Endothelial cell of umbilical vein (primary cell): ENCODE measurements around the gene STX5. TPM values are rescaled to one million over a fixed set of nuclear protein-coding genes. Genes with fewer than 3 reads are reported as not detected.

Source experiments
- BruUV-seq: library from RNA; stranded (reverse); fragments of 400-500 nt; replicated peaks from 2 replicates; lab custom pipeline; 2021; lab: Mats Ljungman, UMichigan
- CTCF ChIA-PET: fragments of 300-600, 350-600 bp; sonication (Branson Sonifier 250); formaldehyde crosslinking; loops from one replicate; lab custom pipeline; 2021; ENCODE audit warnings: antibody characterized with exemption, inconsistent platforms; lab: Charles Lee
- POLR2A ChIA-PET: fragments of 300-600, 350-600 bp; sonication (Branson Sonifier 250); formaldehyde crosslinking; loops from one replicate; lab custom pipeline; 2021; ENCODE audit warnings: antibody characterized with exemption, inconsistent platforms; lab: Charles Lee
- DNase-seq: peaks from one replicate; pipeline ENCODE4 v3.0.0-alpha.2; 2011; ENCODE audit warnings: low read depth, low spot score
- FAIRE-seq: peaks from 2 replicates; lab custom pipeline; 2011; peaks lifted over from hg19 to GRCh38; lab: Jason Lieb, UNC
- H2AFZ ChIP-seq: 2 replicates; pipeline ENCODE4 v1.6.0; 2012; ENCODE audit warnings: low read depth, low read length, control low read depth, inconsistent platforms
- H3K27ac ChIP-seq: 2 replicates; pipeline ENCODE4 v1.5.1; 2011; ENCODE audit warnings: low read depth, mild to moderate bottlenecking, control low read depth, low read length, moderate library complexity; ENCODE audit not compliant: insufficient read depth
- H3K27me3 ChIP-seq, 2 experiments: 2 replicates each; pipeline versions ENCODE4 v1.6.0 to v1.6.1; 2011; ENCODE audit warnings: low read length in 2 of 2, mixed read lengths in 1 of 2; ENCODE audit not compliant: control insufficient read depth in 2 of 2, insufficient read depth in 2 of 2
- H3K36me3 ChIP-seq, 2 experiments: 2 replicates in 1 of 2; 3 replicates in 1 of 2; pipeline ENCODE4 v1.5.1; 2011; ENCODE audit warnings: low read length in 2 of 2, mild to moderate bottlenecking in 1 of 2, moderate library complexity in 1 of 2; ENCODE audit not compliant: control insufficient read depth in 2 of 2, insufficient read depth in 2 of 2; ENCODE audit errors: extremely low read depth in 1 of 2
- H3K4me1 ChIP-seq: 3 replicates; pipeline ENCODE4 v1.5.1; 2011; ENCODE audit warnings: mild to moderate bottlenecking, low read length; ENCODE audit not compliant: control insufficient read depth, insufficient read depth; ENCODE audit errors: extremely low read depth
- H3K4me2 ChIP-seq: 2 replicates; pipeline ENCODE4 v1.6.1; 2011; ENCODE audit warnings: low read length, control low read depth, mixed read lengths; ENCODE audit not compliant: insufficient read depth
- H3K4me3 ChIP-seq, 3 experiments: fragments of 200-600 bp in 1 of 3; sonication (generic), shearing (Covaris generic) in 1 of 3; replicated peaks in 1 of 3; 2 replicates each; pipeline ENCODE4 v1.5.1; 2011 to 2016; ENCODE audit warnings: control low read depth in 3 of 3, low read length in 3 of 3, mild to moderate bottlenecking in 2 of 3, inconsistent platforms in 1 of 3, low read depth in 1 of 3, moderate library complexity in 1 of 3; ENCODE audit not compliant: insufficient read depth in 1 of 3
- H3K79me2 ChIP-seq: 2 replicates; pipeline ENCODE4 v1.6.0; 2012; ENCODE audit warnings: low read length, inconsistent platforms; ENCODE audit not compliant: control insufficient read depth, insufficient read depth
- H3K9ac ChIP-seq: replicated peaks from 2 replicates; pipeline ENCODE3; 2011; ENCODE audit warnings: low read length, control low read depth; ENCODE audit not compliant: insufficient read depth; ENCODE audit errors: extremely low read depth
- H3K9me1 ChIP-seq: replicated peaks from 3 replicates; pipeline ENCODE4 v1.6.0; 2011; ENCODE audit warnings: mild to moderate bottlenecking, low read length; ENCODE audit not compliant: control insufficient read depth, insufficient read depth; ENCODE audit errors: extremely low read depth
- H3K9me3 ChIP-seq: replicated peaks from 2 replicates; pipeline ENCODE4 v1.5.1; 2012; ENCODE audit warnings: low read length, inconsistent platforms; ENCODE audit not compliant: control insufficient read depth, insufficient read depth
- H4K20me1 ChIP-seq: replicated peaks from 2 replicates; pipeline ENCODE3; 2011; ENCODE audit warnings: mild to moderate bottlenecking, low read length; ENCODE audit not compliant: control insufficient read depth, insufficient read depth; ENCODE audit errors: extremely low read depth
- EZH2 ChIP-seq: IDR thresholded peaks from 2 replicates; pipeline ENCODE4 v1.6.1; 2012; ENCODE audit warnings: borderline replicate concordance, low read depth, mild to moderate bottlenecking, moderate library complexity, low read length, inconsistent platforms; ENCODE audit not compliant: severe bottlenecking
- FOS ChIP-seq: IDR thresholded peaks from 2 replicates; pipeline ENCODE4 v1.6.1; 2011; ENCODE audit warnings: mild to moderate bottlenecking, low read length, moderate library complexity, borderline replicate concordance; ENCODE audit not compliant: insufficient read depth
- GATA2 ChIP-seq: IDR thresholded peaks from 2 replicates; pipeline ENCODE4 v1.7.0; 2011; ENCODE audit warnings: low read depth, mild to moderate bottlenecking, moderate library complexity, mixed read lengths, low read length; ENCODE audit not compliant: insufficient read length, insufficient read depth
- JUN ChIP-seq: IDR thresholded peaks from 2 replicates; pipeline ENCODE4 v1.6.1; 2011; ENCODE audit warnings: borderline replicate concordance, low read depth; ENCODE audit not compliant: insufficient read length, insufficient read depth
- MYC ChIP-seq: IDR thresholded peaks from one replicate; pipeline ENCODE4 v1.6.1; 2011; ENCODE audit warnings: mild to moderate bottlenecking, low read depth, low read length
- POLR2A ChIP-seq: IDR thresholded peaks from 2 replicates; pipeline ENCODE4 v1.6.1; 2012; ENCODE audit warnings: low read depth, mild to moderate bottlenecking, control low read depth, low read length
- POLR2AphosphoS5 ChIP-seq: IDR thresholded peaks from 2 replicates; pipeline ENCODE4 v1.6.1; 2012; ENCODE audit warnings: low read depth, mild to moderate bottlenecking, control low read depth, low read length, moderate library complexity; ENCODE audit not compliant: insufficient read depth
- dilution Hi-C: fragments of 300-500 bp; cut with MboI; formaldehyde crosslinking; loops from one replicate; pipeline ENCODE4 v1.15.0; 2019; ENCODE audit warnings: low sequenced_read_pairs; ENCODE audit not compliant: extremely low pct_ligation_motif_present
- intact Hi-C: fragments of 100-400 bp; cut with micrococcal nuclease; formaldehyde crosslinking; loops from one replicate; pipeline ENCODE4 v1.10.0; 2022
- polyA plus RNA-seq, 4 experiments: library from polyadenylated mRNA; depleted of rRNA in 3 of 4; stranded (reverse) in 3 of 4; unstranded in 1 of 4; fragments of >200 nt; gene quantifications; 2 replicates each; pipeline versions ENCODE4 v1.2.1 to v1.2.3, GENCODE V29; 2011 to 2012; ENCODE audit warnings: missing spikeins in 1 of 4
- total RNA-seq: library from RNA; stranded (reverse); gene quantifications from 2 replicates; pipeline ENCODE4 v1.2.3, GENCODE V29; 2021
- TF ChIP-seq, protein P1 (sequence below): IDR thresholded peaks from 2 replicates; pipeline ENCODE4 v1.6.1; 2011; ENCODE audit not compliant: insufficient read depth, insufficient read length
- TF ChIP-seq, protein P2 (sequence below), 2 donors: IDR thresholded peaks; 1 replicate in 1 of 2; 2 replicates in 1 of 2; pipeline ENCODE4 v1.5.1; 2011; ENCODE audit warnings: low read length in 2 of 2, mild to moderate bottlenecking in 2 of 2, moderate library complexity in 2 of 2, control low read depth in 1 of 2, inconsistent platforms in 1 of 2, low read depth in 1 of 2; ENCODE audit not compliant: insufficient read depth in 1 of 2; ENCODE audit errors: extremely low read depth in 1 of 2

Gene STX5
- total and polyA plus RNA-seq, 2 donors (not counting 3 experiments of a cell fraction or from before 2014, with no cell fraction given): 41.3 to 46.4 TPM

DNA sequence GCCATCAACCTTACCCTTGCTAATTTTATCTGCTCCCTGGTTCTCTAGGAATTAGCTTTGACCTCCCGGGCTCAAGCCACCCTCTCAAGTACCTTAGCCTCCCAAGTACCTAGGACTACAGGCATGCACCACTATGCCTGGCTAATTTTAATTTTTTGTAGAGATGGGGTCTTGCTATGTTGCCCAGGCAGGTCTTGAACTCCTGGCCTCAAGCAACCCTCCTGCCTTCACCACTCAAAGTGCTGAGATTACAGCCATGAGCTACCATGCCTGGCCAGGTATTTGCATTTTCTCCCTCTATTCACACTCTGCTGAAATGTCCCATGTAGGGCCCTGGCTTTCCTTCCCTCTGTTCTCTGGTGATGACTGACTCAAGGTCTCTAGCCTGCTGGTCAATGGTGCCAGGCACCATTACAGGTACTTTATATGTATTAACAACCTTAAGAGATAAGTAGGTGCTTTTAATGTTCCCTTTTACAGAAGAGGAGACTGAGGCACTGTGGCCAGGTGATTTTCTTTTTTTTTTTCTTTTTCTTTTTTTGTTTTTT is 16.0 kb upstream of the STX5 start:
- CTCF ChIA-PET: no interaction called here

More for the DNA sequence above, 16.0 kb upstream of the STX5 start:
- DNase-seq (no peak), FAIRE-seq (no peak)
- peaks cover 1% of the 10 kb centered on the region for H3K79me2 ChIP-seq
- dilution Hi-C loops: no loop called here
- no TSS peak for BruUV-seq
- H3K9me3 ChIP-seq: no peaks in the 10 kb centered on the region
- H3K4me1 ChIP-seq: peaks cover 1% of the 10 kb centered on the region
- H3K4me3 ChIP-seq: no peak overlapping the region
- H3K9ac ChIP-seq: no peak overlapping the region
- no peaks in the 10 kb centered on the region for H4K20me1 ChIP-seq
- H3K9me1 ChIP-seq: no peaks in the 10 kb centered on the region
- peaks cover 6 to 9% of the 10 kb centered on the region in 2 experiments for H3K36me3 ChIP-seq
- no peak overlapping the region for H3K4me2 ChIP-seq
- H3K27ac ChIP-seq: no peak overlapping the region
- POLR2A ChIA-PET: no interaction called here
- TF ChIP-seq, protein P1, sequence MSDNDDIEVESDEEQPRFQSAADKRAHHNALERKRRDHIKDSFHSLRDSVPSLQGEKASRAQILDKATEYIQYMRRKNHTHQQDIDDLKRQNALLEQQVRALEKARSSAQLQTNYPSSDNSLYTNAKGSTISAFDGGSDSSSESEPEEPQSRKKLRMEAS: no peak
- TF ChIP-seq EZH2 (no peak), MYC (no peak), POLR2A (no peak), POLR2AphosphoS5 (no peak), GATA2 (no peak), FOS (no peak), JUN (no peak)
- TF ChIP-seq, protein P2, sequence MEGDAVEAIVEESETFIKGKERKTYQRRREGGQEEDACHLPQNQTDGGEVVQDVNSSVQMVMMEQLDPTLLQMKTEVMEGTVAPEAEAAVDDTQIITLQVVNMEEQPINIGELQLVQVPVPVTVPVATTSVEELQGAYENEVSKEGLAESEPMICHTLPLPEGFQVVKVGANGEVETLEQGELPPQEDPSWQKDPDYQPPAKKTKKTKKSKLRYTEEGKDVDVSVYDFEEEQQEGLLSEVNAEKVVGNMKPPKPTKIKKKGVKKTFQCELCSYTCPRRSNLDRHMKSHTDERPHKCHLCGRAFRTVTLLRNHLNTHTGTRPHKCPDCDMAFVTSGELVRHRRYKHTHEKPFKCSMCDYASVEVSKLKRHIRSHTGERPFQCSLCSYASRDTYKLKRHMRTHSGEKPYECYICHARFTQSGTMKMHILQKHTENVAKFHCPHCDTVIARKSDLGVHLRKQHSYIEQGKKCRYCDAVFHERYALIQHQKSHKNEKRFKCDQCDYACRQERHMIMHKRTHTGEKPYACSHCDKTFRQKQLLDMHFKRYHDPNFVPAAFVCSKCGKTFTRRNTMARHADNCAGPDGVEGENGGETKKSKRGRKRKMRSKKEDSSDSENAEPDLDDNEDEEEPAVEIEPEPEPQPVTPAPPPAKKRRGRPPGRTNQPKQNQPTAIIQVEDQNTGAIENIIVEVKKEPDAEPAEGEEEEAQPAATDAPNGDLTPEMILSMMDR (IDR thresholded peaks at IDR 0.05; ENCODE audit: extremely low read depth in 1 of 2, insufficient read depth in 1 of 2, low read depth in 1 of 2, low read length in 2 of 2): no peak
- H2AFZ ChIP-seq: no peak overlapping the region
- no peaks in the 10 kb centered on the region for H3K27me3 ChIP-seq
- intact Hi-C loops: no loop called here
